ENCODE measurements around the gene MTA3.
"Not testable (repeated sequence)": the region's sequence is repeated elsewhere in the genome, so short reads cannot be mapped to it uniquely, and the experiment has no call there.

MTA3 gene

GRCh38 chr2:42568401-42569115 lies at the start of gene MTA3:
Gene MTA3 (plus strand): TSS chr2:42568632. CDS start chr2:42568746, 114 bp downstream.
- DNase-seq (ENCODE audit: low read depth in 2 of 2): peak; percentile 28 to 58

- no peak for DNase-seq (ENCODE audit: low read depth in 2 of 2)
These were observed 48.8 kb upstream of the MTA3 start for GRCh38 chr2:42519624-42520023.

- DNase-seq (ENCODE audit: low read depth in 2 of 2): no peak
These were observed 46.4 kb upstream of the MTA3 start for GRCh38 chr2:42522035-42522434.

- no peak for DNase-seq (ENCODE audit: low read depth in 2 of 2)
These were observed 45.1 kb upstream of the MTA3 start for GRCh38 chr2:42523341-42523740.

GRCh38 chr2:42532397-42532796 lies 36.0 kb upstream of the MTA3 start:
- DNase-seq (ENCODE audit: low read depth in 2 of 2): no peak

GRCh38 chr2:42537493-42537892 lies 30.9 kb upstream of the MTA3 start:
- DNase-seq (ENCODE audit: low read depth in 2 of 2): no peak

- DNase-seq (ENCODE audit: low read depth in 2 of 2): no peak
These were observed 25.6 kb upstream of the MTA3 start for GRCh38 chr2:42542871-42543270.

GRCh38 chr2:42545023-42545721 lies 23.3 kb upstream of the MTA3 start:
- no peak for DNase-seq (ENCODE audit: low read depth in 2 of 2)

GRCh38 chr2:42545841-42546390 lies 22.5 kb upstream of the MTA3 start:
- DNase-seq (ENCODE audit: low read depth in 2 of 2): no peak

GRCh38 chr2:42547014-42547413 lies 21.4 kb upstream of the MTA3 start:
- no peak for DNase-seq (ENCODE audit: low read depth in 2 of 2)

- no peak for DNase-seq (ENCODE audit: low read depth in 2 of 2)
These were observed 20.8 kb upstream of the MTA3 start for GRCh38 chr2:42547446-42548295.

GRCh38 chr2:42550870-42551269 lies 17.6 kb upstream of the MTA3 start:
- DNase-seq (ENCODE audit: low read depth in 2 of 2): no peak

GRCh38 chr2:42554392-42554791 lies 14.0 kb upstream of the MTA3 start:
- DNase-seq (ENCODE audit: low read depth in 2 of 2): no peak

GRCh38 chr2:42556315-42556890 lies 12.0 kb upstream of the MTA3 start:
- DNase-seq (ENCODE audit: low read depth in 2 of 2): no peak

- DNase-seq (ENCODE audit: low read depth in 2 of 2): no peak
These were observed 11.1 kb upstream of the MTA3 start for GRCh38 chr2:42557306-42557705.

- DNase-seq (ENCODE audit: low read depth in 2 of 2): no peak
These were observed 9.6 kb upstream of the MTA3 start for GRCh38 chr2:42558827-42559226.

GRCh38 chr2:42560133-42560532 lies 8.3 kb upstream of the MTA3 start:
- DNase-seq (ENCODE audit: low read depth in 2 of 2): not testable (repeated sequence)

- DNase-seq (ENCODE audit: low read depth in 2 of 2): no peak
These were observed 7.5 kb upstream of the MTA3 start for GRCh38 chr2:42560899-42561298.

GRCh38 chr2:42562474-42563144 lies 5.8 kb upstream of the MTA3 start:
- DNase-seq (ENCODE audit: low read depth in 2 of 2): no peak

GRCh38 chr2:42566025-42566424 lies 2.4 kb upstream of the MTA3 start:
- DNase-seq (ENCODE audit: low read depth in 2 of 2): no peak

- DNase-seq (ENCODE audit: low read depth in 2 of 2): no peak
These were observed 1.6 kb upstream of the MTA3 start for GRCh38 chr2:42566837-42567321.

All from stimulated activated CD4-positive, alpha-beta T cell treated with anti-CD3 and anti-CD28 coated beads, Interleukin-12 subunit alpha, Interleukin-12 subunit beta, amount 100 ng/mL, for 24 hours (primary cell).